HG03097 (cell line): ENCODE measurements around the gene VIPR1.
"Not testable (repeated sequence)": the region's sequence is repeated elsewhere in the genome, so short reads cannot be mapped to it uniquely, and the experiment has no call there.

Experiments used
- ATAC-seq: cut with Tn5 transposase; IDR thresholded peaks from one replicate; pipeline ENCODE4 v1.9.1; 2021; ENCODE audit not compliant: unreplicated experiment, low FRiP score

VIPR1 gene

DNA sequence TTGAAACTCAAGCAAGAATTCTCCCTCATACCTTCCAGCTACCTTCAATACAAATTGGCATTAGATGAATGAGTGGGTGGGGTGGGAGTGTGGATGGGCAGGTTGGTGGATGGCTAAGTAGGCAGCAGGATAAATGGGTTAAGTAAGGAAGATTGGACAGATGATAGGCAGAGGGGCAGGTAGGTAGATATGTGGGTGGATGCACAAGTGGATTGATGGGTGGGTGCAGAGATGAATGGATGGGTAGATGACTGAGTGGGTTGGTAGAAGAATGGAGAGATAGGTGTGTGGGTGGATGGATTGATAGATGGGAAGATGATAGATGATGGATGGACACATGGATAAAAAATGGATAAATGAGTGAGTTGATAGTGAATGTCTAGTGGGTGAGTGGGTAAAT lies 27.6 kb downstream of the VIPR1 start:
- ATAC-seq, result no peak

DNA sequence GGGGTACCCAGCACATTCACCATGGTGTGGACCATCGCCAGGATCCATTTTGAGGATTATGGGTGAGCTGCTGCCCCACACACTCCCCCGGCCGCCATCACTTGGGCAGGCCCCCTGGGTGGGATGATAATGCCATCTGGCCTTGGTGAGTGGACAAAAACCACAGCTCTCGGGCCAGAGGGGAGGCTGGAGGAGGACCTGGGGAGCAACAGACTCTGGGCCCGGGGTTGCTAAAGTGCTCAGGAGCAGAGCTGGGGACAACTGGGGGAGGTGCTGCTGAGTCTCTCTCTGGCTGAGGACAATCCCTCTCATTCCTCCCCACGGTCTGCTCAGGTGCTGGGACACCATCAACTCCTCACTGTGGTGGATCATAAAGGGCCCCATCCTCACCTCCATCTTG lies 29.0 kb downstream of the VIPR1 start:
- ATAC-seq, result no peak

DNA sequence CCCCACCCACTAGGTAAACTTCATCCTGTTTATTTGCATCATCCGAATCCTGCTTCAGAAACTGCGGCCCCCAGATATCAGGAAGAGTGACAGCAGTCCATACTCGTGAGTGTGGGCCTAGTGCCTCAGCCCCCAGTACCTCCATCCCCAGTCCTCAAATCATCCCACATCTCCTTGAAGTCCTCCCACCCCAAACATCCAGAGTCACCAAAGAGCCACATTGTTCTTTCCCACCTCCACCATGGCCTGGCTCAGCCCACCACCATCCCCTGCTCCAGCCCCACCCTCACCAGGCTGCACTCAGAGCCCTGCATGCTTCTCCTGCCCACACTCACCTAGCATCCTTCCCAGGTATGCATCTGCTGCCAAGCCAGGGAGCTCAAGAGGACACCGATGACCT lies 29.8 kb downstream of the VIPR1 start:
- ATAC-seq, result no peak

DNA sequence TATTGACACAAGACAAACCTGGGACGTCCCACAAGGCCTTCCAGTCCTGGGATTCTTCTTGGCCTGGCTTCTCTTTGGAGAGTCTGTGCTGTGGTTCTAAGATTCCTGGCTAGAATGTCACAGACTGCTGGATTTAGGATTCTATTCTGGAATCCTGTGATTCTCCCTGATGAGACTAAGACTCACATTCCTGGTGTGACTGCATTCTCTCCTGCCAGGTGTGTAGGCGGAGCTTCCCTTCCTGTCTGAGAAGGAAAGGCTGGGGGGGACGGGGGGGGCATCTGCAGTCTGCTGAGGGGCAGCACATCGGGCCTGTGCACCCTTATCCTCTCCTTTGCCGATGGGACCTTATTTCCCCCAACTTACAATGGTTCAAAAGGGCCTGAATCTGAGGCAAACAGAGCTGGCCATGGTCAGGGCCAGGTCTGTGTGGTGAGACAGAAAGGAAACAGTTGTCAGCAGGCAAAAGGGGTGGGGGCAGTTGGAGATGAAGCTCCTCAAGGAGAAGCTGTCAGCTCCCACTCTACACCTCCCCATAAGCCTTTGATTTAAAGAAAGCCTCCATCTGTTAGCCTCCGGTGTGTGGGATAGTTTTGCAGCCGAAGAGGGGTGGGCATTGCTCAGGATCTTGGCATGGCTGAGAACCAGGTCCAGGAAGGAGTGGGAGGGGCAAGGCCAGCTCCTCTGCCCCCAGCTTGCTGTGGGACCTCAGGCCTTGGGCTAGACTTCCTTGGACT lies 30.9 kb downstream of the VIPR1 start:
- no peak for ATAC-seq

- no peak for ATAC-seq
Observed at GRCh38 chr3:42535981-42536784, 33.7 kb downstream of the VIPR1 start.

DNA sequence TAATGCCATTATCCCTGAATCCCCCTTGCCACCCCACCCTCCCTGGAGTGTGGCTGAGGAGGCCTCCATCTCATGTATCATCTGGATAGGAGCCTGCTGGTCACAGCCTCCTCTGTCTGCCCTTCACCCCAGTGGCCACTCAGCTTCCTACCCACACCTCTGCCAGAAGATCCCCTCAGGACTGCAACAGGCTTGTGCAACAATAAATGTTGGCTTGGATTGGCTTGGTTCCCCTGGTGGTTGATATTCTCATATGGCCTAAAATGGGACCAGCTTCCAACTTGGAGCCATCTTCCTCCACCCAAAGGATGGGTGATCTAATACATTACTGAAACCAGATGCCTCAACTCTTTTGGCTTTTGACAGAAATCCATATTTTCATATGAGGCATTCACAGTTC lies 34.9 kb downstream of the VIPR1 start:
- ATAC-seq, result no peak

DNA sequence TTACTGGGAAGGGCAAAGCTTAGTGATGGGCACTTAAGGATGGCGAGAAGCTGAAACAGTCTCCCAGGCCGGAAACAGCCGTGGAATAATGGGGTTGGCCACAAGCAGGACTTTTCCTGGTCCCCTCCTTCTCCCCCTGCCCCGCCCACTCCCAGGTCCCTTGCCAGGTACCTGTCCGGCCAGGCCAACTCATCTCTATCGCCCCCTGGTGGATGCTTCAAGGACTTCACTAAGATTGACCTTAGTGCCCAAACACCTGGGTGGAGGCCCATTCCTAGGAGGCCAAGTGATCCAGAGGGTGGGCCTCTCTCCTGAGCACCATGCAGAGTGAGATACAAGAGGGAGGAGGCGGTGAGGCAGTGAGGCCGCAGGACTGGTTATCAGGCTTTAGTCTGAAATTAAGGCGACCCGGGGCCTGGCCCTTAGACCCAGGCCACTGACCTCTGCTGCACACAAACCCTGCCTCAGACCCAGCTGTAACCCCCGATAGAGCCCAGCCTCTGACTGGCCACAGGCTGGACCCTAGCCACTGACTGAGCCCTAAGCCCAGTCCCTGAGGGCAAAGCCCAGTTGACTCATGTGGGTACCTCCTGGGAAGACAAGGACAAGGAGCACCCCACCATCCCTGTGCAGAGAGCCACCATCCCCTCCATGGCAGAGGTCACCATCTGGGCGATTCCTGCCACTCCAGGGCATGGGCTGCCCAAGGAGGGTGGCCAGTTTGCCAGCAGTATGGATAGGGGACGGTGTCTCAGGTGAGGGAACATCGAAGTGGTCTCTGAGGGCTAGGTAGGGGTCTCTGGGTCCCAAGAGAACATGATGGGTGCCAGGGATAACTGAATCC lies 37.6 kb downstream of the VIPR1 start:
- no peak for ATAC-seq

GRCh38 chr3:42541079-42541478 lies 38.6 kb downstream of the VIPR1 start:
- no peak for ATAC-seq

DNA sequence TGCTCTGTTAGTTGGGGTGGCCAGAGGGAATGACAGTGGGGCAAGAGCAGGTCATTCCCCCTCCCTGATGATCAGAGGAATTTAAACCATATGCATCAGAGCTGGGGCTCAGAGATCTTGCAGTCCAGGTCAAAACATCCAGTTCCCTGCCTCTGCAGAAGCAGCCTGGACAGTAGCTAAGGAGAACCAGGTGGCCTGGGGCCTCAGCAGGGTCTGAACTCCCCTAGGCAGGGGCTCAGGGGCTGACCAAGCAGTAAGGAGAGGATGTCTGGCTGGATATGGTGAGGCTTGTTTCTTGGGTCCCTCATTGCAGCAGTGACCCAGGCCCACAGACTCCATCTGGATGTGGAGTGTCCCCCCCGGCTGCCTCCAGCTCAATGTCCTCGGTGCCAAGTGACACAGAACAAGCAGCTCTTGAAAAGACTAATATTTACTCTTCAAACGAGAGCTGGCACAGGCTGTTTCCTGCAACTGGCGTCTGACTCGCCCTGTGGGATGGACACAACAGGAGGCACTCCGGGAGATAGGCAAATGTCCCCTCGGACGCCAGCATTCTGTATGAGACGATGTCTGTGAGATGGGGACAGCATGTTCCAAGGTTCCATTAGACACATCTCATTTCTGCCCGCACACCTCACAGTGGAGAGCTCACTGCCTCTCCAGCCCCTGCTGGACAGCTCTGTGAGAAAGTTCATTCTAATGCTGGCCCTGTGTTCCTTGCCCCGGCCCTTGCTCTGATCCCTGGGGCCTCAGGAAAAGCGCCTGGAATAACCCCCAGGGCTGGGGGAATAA lies 42.2 kb downstream of the VIPR1 start:
- no peak for ATAC-seq

GRCh38 chr3:42545284-42545900 lies 42.9 kb downstream of the VIPR1 start:
- no peak for ATAC-seq

GRCh38 chr3:42546691-42547213 lies 44.3 kb downstream of the VIPR1 start:
- ATAC-seq, result no peak

DNA sequence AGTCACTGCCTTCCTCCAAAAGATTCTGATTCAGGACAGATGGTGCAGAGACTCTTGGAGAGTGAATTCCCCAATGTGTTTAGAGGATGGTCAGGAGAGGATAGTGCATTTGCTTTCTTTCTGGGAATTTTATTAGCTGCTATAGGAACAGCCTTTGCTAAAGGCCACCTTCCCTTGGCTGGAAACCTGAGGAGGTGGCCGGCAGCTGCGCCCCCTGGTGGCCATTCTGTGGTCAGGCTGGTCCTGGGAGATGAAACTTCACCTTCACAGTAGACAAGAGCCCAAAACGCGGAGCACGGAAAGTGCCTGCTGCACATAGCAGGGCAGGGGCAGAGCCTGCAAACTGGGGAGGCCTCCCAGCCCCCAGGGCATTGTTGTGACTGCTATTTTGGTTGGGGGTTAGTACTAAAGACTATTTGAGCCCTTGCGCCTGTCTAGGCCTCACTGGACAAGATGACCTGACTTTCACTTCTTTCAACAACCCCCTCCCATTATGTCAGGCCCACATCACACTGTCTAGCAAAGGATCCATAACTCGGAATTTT lies 45.0 kb downstream of the VIPR1 start:
- ATAC-seq, result no peak

DNA sequence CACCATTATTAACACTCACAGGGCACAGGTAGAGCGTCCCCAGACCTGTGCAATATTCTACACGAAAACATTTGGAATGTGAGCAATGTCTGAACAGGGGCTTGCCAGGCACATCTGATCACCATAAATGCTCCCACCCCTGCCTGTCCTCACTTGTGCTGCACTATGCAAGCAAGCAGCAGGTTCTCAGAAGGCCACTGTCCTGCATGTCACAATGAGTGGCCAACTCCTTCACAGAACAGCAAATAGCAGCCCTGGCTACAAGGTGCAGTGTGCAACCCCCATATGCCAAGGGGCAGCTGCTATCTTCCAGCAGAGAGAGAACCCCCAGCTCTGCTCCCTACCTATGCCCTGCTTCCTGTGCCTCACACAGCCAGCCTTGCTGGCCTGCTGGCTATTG lies 46.7 kb downstream of the VIPR1 start:
- ATAC-seq, result no peak

DNA sequence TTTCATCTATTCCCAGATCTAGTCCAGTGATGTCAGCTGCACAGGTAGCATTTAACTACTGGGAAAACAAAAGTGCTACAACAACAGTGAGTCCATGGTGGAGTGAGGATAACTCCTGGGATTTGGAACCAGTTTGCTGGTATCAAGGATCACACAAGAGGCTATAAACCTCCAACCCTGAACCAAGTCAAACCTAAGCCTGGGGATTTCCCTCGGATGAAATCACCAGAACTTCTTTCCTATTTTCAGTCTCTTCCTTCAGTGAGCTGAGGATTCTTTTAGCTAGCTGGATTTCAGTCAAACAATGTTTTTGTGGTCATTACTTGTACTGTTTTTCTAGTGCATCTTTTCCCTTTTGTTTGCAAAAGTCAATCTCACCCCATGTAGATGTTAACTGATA lies 47.8 kb downstream of the VIPR1 start:
- ATAC-seq, result no peak

GRCh38 chr3:42552830-42553229 lies 50.4 kb downstream of the VIPR1 start:
- ATAC-seq, result no peak

DNA sequence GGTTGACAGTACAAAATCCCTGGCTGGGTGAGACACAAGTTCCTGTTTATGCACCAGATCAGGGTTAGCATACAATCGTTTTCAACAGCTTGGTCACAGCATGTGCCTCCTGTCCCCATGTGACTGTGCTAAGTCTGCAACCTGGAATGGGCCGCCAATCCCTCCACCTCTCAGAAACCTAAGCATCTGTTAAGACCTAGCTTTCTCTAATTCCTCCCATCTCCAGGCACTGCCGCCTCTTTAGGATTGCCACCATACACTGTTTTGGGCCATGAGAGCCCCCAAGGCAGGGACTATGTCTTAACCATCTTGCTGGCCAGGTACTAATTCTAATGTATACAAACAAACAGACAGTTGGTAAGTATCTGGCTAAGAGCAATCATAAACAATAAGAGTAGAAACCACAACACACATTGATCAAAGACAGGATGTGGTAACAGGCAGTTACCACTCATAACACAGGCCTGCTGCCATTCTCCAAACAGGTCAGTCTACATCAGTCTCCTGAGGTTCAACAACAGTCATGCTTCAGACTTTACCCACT lies 53.7 kb downstream of the VIPR1 start:
- ATAC-seq, result peak; percentile 56

GRCh38 chr3:42556817-42557216 lies 54.4 kb downstream of the VIPR1 start:
- ATAC-seq, result not testable (repeated sequence)

GRCh38 chr3:42557854-42558253 lies 55.4 kb downstream of the VIPR1 start:
- no peak for ATAC-seq
